ENCODE data around the gene LRRC70. TPM values are rescaled to one million over a fixed set of nuclear protein-coding genes. Genes with fewer than 3 reads are reported as not detected.

The LRRC70 gene
- polyA plus RNA-seq, 1 donor, result 7.3 TPM

DNA sequence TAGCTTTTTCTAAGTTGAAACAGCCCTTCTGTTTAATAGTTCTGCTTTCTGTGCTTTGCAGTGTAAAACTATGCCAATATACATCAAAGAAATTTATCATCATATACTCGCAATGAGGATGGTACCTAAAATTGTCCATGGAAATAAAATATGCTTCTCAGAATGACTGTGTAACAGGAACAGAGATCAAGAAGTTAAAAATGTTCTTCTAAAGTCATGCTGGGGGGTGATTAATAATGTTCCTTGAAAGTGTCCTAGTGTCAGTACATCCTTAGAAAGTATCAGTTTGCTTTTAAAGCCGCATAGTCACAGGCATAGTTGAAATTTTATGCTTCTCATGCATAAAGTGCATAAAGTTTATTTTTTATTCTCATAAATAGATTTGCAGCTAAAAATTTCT, 4.0 kb upstream of the LRRC70 start:
- DNase-seq, result no peak

GRCh38 chr5:62575066-62575465, 3.6 kb upstream of the LRRC70 start:
- no peak for DNase-seq

DNA sequence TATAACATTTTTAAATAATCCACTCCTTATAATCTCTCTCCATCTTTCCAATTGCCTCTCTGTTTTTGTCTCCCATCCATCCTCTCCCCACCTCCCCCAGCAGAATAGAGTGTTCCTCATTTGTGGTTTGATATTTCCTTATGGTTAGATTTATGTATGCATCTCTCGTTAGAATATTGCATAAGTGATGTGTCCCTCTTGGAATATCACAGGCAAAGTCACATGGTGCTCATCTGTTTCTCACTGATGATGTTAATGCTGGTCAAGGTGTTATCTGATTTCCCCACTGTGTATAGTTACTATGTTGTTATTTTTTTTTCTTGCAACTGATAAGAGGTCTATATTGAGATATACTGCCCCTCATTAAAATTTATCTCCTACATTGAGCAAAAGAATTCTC, 3.1 kb upstream of the LRRC70 start:
- DNase-seq, result no peak

GRCh38 chr5:62576570-62577170, 1.9 kb upstream of the LRRC70 start:
- no peak for DNase-seq

- DNase-seq, result no peak
Observed at GRCh38 chr5:62577488-62577887, 1.1 kb upstream of the LRRC70 start.

- DNase-seq, result no peak
Observed at GRCh38 chr5:62579761-62580160, 1.1 kb downstream of the LRRC70 start.

DNA sequence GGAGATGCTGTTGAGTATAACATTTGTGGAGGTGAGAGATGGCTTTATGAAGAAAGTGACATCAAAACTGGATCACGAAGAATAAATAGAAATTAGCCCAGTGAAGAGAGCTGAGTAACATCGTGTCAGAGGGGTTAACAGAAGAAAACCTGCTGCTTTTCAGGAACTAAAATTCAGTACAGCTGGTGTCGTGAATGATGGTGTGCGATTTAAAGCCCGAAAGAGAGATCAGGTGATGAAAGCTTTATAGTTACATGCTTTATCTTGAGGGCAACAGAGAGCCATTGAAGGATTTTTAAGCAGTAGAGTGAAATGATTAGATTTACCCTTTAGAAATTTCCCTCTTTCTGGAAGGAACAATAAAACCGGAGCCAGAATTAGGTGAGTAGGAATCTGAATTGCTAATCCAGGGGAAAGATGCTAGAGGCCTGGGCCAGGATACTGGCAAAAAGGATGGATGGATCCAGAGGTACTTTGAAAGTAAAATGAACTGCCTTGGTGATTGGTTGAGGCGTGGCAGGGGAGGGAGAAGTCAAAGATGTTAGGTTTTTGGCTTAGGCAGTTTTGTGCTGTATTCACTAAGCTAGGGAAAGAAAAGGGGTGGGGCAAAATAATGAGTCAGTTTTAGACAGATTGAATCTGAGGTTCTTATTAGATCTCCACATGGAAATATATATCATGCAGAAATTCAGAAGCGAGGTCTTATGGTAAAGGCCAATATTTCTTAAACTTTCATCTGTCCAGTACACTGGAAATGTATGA, 3.4 kb downstream of the LRRC70 start:
- DNase-seq, result no peak

GRCh38 chr5:62584391-62584790, 5.8 kb downstream of the LRRC70 start:
- no peak for DNase-seq

DNA sequence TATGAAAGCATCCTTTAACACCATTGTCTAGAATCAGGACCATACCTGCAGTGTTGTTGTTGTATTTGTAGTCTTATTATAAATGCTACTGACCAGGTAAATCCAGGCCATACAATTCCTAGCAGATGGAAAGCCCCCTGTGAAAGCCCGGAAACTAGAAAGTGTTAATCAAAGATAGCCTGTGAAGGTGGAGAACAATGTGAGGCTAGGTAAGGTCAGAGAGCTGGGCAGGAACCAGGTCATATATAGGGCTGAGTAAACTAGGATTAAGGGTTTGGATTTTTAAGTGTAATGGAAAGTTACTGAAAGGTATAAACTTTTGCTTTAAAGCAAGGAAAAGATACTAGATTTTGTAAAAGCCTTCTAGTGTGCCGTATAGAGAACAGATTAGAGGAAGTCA, 6.7 kb downstream of the LRRC70 start:
- no peak for DNase-seq

GRCh38 chr5:62585751-62586150, 7.1 kb downstream of the LRRC70 start:
- DNase-seq, result no peak

DNA sequence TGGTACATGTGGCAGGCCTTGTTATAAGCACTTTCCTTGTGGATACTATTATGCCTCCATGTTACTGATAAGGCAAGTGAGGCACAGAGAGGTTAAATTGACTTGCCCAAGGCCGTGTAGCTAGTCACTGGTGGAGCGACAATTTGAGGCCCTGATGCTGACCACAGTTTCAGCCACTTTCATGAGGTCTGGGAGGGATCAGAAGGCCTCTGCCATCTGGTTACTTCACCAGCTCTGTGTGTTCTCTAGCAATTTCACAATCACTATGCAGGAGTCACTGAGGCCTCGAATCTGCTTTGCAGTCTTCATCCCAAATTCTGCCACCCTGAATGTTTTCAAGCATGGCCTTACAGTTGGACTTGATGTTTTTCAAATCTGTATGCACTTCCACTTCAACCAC, 9.1 kb downstream of the LRRC70 start:
- no peak for DNase-seq

- no peak for DNase-seq
Observed at GRCh38 chr5:62588668-62589067, 10.0 kb downstream of the LRRC70 start.

DNA sequence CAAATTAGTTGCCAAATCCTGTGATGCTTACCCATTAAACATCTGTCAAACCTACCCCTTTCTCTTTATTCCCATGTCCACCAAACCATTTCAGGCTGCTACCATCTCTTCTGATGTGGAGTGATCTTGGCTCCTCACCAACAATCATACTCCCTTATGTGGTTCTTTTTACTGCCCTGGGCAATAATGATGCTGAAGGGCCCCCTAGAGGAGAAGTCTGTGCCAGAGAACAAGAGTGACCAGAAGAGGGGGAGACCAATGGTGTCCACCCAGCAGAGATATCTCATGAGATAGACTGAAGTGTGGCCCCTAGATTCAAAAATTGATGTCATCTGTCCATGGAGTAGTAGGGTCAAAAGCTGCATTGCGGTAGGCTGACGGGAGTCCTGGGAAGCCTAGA, 10.9 kb downstream of the LRRC70 start:
- no peak for DNase-seq

DNA sequence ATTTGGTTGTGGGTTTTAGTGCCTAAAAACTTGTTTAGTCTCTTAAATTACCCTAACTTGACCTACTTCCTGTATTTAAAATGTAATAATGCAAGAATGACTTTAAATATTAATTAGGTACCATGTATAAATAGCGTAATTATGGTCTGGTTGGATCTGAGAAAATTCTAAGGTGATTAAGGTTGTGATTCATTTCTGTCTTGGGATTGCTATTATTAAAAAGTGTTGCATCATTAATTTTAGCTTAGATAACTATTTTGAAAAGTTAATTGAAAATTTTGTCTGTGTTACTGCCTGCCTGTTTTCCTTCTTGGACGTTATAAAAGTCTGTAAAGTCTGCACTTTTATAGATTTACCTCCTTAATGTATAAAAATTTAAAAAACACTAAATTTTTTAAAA, 11.8 kb downstream of the LRRC70 start:
- DNase-seq, result no peak

DNA sequence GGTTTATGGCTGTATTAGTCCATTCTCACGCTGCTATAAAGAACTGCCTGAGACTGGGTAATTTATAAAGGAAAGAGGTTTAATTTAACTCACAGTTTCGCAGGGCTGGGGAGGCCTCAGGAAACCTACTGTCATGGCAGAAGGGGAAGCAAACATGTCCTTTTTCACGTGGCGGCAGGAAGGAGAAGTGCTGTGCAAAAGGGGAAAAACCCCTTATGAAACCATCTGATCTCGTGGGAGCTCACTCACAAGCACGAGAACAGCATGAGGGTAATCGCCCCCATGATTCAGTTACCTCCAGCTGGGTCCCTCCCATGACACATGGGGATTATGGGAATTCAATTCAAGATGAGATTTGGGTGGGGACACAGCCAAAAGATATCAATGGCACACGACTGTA, 13.9 kb downstream of the LRRC70 start:
- DNase-seq, result no peak

GRCh38 chr5:62593331-62593730, 14.7 kb downstream of the LRRC70 start:
- no peak for DNase-seq

GRCh38 chr5:62594364-62594984, 15.9 kb downstream of the LRRC70 start:
- DNase-seq, result no peak

DNA sequence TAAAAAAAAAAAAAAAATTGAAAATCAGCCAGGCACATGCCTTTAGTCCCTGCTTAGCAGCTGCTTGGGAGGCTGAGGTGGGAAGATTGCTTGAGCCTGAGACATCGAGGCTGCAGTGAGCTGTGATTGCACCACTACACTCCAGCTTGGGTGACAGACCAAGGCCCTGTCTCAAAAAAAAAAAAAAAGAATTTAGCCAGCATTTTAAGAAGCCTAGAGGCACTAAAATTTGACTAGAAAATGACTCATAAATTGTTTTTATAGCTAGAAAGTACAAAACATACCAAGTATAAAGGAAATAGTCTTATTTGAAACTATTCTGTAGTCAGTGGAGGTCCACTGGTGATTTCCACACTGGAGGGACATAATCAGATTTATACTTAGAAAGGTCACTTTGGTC, 17.5 kb downstream of the LRRC70 start:
- no peak for DNase-seq

DNA sequence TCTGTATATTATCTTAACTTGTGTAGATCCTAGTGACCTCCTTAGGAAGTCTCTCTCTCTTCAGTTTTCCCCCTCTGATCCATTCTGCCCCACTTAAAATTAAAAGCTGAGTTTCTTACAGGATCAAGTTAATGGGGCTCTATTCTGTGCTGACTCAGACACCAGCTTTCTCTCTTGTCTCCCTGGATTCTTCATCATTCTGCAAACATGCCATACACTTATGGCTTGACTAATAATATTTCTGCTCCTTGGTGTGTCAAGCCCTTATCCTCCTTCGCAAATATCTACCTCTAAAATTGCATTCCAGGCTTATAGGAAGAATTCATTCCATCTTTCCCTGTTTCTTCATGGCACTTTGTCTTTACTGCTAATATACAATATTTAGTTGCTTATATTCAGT, 18.1 kb downstream of the LRRC70 start:
- DNase-seq, result no peak

GRCh38 chr5:62597314-62597713, 18.7 kb downstream of the LRRC70 start:
- no peak for DNase-seq

DNA sequence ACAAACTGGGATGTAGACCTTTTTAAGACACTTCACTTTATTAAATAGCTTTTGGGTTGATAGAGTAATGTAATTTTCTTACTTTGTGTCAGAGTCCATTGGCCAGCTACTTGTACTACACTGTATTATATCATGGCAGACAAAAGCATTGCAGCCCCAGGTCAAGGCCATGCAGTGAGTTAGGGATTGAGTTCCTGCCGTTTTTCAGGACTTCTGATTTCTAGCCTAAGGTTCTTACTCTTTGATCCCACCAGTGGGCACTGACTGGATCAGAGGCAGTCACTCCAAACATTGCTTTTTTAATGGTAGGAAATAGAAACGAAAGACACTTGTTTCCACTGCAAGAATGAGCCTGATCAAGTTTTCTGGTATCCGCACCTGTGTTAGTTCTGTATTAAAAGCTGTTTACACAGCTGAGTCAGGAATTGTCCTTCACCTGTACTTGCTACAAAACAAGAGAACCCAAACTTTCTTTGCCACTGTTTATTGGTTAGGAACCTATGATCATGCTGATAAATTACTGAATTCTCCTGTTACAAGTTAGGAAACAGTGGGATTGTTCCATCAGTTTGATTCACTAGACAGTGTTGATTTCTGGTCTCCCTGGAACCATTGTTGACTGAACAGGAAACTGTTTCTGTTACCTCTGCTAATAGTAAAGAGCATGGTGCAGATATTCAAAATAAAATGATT, 22.1 kb downstream of the LRRC70 start:
- no peak for DNase-seq

- no peak for DNase-seq
Observed at GRCh38 chr5:62603934-62604333, 25.3 kb downstream of the LRRC70 start.

GRCh38 chr5:62605638-62606037, 27.0 kb downstream of the LRRC70 start:
- DNase-seq, result no peak
